B cell (primary cell): ENCODE data around the gene ATP2A1. TPM values are rescaled to one million over a fixed set of nuclear protein-coding genes. Genes with fewer than 3 reads are reported as not detected.

Source experiments
- ATAC-seq: fragments of 200-7000 bp; cut with Tn5 transposase; one replicate; pipeline ENCODE4 v1.10.0; 2021; ENCODE audit warnings: low read depth, mild to moderate bottlenecking, moderate number of reproducible peaks, moderate library complexity
- CTCF ChIA-PET: fragments of 350-600 bp; sonication (Branson Sonifier 250); formaldehyde crosslinking; loops from one replicate; lab custom pipeline; 2021; ENCODE audit warnings: antibody characterized with exemption, inconsistent platforms; lab: Charles Lee
- POLR2A ChIA-PET: fragments of 350-600 bp; sonication (Branson Sonifier 250); formaldehyde crosslinking; loops from one replicate; lab custom pipeline; 2021; ENCODE audit warnings: antibody characterized with exemption; lab: Charles Lee
- DNase-seq: peaks from one replicate; pipeline ENCODE4 v3.0.0; 2013
- H2AFZ ChIP-seq: 2 replicates; pipeline ENCODE4 v1.6.1; 2012; ENCODE audit warnings: mild to moderate bottlenecking, low read depth, low read length; ENCODE audit not compliant: insufficient read depth, poor library complexity, severe bottlenecking
- H3K27ac ChIP-seq, 2 donors: 1 replicate in 1 of 2; 2 replicates in 1 of 2; pipeline ENCODE4 v1.5.1; 2012 to 2013; ENCODE audit warnings: low read length in 2 of 2, mild to moderate bottlenecking in 2 of 2, moderate library complexity in 1 of 2
- H3K27me3 ChIP-seq, 4 experiments: fragments of 200-600 bp in 1 of 4; sonication (generic) in 1 of 4; replicated peaks in 1 of 4; 1 replicate in 2 of 4; 2 replicates in 2 of 4; pipeline versions ENCODE4 v1.6.1 to v1.7.0; 2013 to 2016; ENCODE audit warnings: low read length in 3 of 4, mild to moderate bottlenecking in 2 of 4, mixed read lengths in 1 of 4, moderate library complexity in 1 of 4; ENCODE audit not compliant: insufficient read depth in 4 of 4, control insufficient read depth in 3 of 4; ENCODE audit errors: control extremely low read depth in 1 of 4
- H3K36me3 ChIP-seq, 2 experiments: replicated peaks in 1 of 2; 1 replicate in 1 of 2; 2 replicates in 1 of 2; pipeline versions ENCODE4 v1.6.1 to v1.7.1; 2013; ENCODE audit warnings: low read length in 1 of 2; ENCODE audit not compliant: insufficient read depth in 2 of 2, control insufficient read depth in 1 of 2; ENCODE audit errors: control extremely low read depth in 1 of 2, extremely low read depth in 1 of 2
- H3K4me1 ChIP-seq, 2 donors: fragments of 200-600 bp in 1 of 2; sonication (generic) in 1 of 2; 1 replicate in 1 of 2; 2 replicates in 1 of 2; pipeline versions ENCODE4 v1.5.1 to v1.6.1; 2013 to 2017; ENCODE audit warnings: low read length in 2 of 2; ENCODE audit not compliant: control insufficient read depth in 2 of 2, insufficient read depth in 2 of 2
- H3K4me2 ChIP-seq: replicated peaks from 2 replicates; pipeline ENCODE3; 2012; ENCODE audit warnings: mild to moderate bottlenecking, low read depth, low read length; ENCODE audit not compliant: poor library complexity, severe bottlenecking
- H3K4me3 ChIP-seq, 5 experiments: fragments of 200-600 bp in 1 of 5; sonication (generic) in 1 of 5; 1 replicate in 3 of 5; 2 replicates in 2 of 5; pipeline versions ENCODE4 v1.5.1 to v1.7.0; 2011 to 2016; ENCODE audit warnings: low read length in 4 of 5, mild to moderate bottlenecking in 4 of 5, low read depth in 2 of 5, control low read depth in 1 of 5, moderate library complexity in 1 of 5; ENCODE audit not compliant: insufficient read depth in 1 of 5; ENCODE audit errors: control extremely low read depth in 1 of 5, extremely low read depth in 1 of 5
- H3K79me2 ChIP-seq: fragments of 200-600 bp; sonication (generic); one replicate; pipeline ENCODE4 v1.6.0; 2016; ENCODE audit warnings: low read length; ENCODE audit not compliant: control insufficient read depth, insufficient read depth
- H3K9ac ChIP-seq: fragments of 200-600 bp; sonication (generic); 2 replicates; pipeline ENCODE4 v1.6.1; 2017; ENCODE audit warnings: mild to moderate bottlenecking, low read length, moderate library complexity
- H3K9me3 ChIP-seq, 3 donors: one replicate each; pipeline versions ENCODE4 v1.6.1 to v1.7.1; 2013; ENCODE audit warnings: low read length in 2 of 3; ENCODE audit not compliant: control insufficient read depth in 2 of 3, insufficient read depth in 1 of 3; ENCODE audit errors: control extremely low read depth in 1 of 3
- H4K20me1 ChIP-seq: 2 replicates; pipeline ENCODE4 v1.6.0; 2012; ENCODE audit warnings: mild to moderate bottlenecking, low read length; ENCODE audit not compliant: insufficient read depth, control insufficient read depth, poor library complexity, severe bottlenecking
- H3K27ac Mint-ChIP-seq: one replicate; pipeline ENCODE4 v1.8.0; 2021; ENCODE audit warnings: mixed read lengths
- H3K27me3 Mint-ChIP-seq: one replicate; pipeline ENCODE4 v1.8.0; 2021; ENCODE audit warnings: mixed read lengths
- H3K4me1 Mint-ChIP-seq: one replicate; pipeline ENCODE4 v1.8.0; 2021; ENCODE audit warnings: mixed read lengths
- H3K4me3 Mint-ChIP-seq: one replicate; pipeline ENCODE4 v1.8.0; 2021; ENCODE audit warnings: mixed read lengths
- H3K9me3 Mint-ChIP-seq: one replicate; pipeline ENCODE4 v1.8.0; 2022; ENCODE audit warnings: mixed read lengths; ENCODE audit not compliant: insufficient read depth
- EZH2 ChIP-seq: IDR thresholded peaks from 2 replicates; pipeline ENCODE4 v1.6.1; 2012; ENCODE audit warnings: borderline replicate concordance, low read depth, mild to moderate bottlenecking, moderate library complexity, low read length; ENCODE audit not compliant: insufficient read depth, poor library complexity, severe bottlenecking
- WGBS: methylation state at CpG from one replicate; pipeline ENCODE4 v1.1.5; 2013; ENCODE audit warnings: missing lambda C conversion rate; ENCODE audit not compliant: insufficient coverage; 5-methylcytosine and 5-hydroxymethylcytosine counted together
- intact Hi-C: fragments of 100-400 bp; cut with micrococcal nuclease; formaldehyde crosslinking; loops from one replicate; pipeline ENCODE4 v1.10.0; 2022
- polyA plus RNA-seq: library from polyadenylated mRNA; depleted of rRNA; stranded (reverse); fragments of >200 nt; gene quantifications from 2 replicates; pipeline ENCODE4 v1.2.3, GENCODE V29; 2012
- small RNA-seq: library from RNA; depleted of rRNA; stranded (forward); fragments of <200 nt; gene quantifications from one replicate; pipeline ENCODE3, GENCODE V24; 2012; ENCODE audit warnings: low replicate concordance, low read depth; ENCODE audit not compliant: insufficient read length
- total RNA-seq, 2 donors: library from RNA; stranded (reverse); fragments of 120-200 nt in 1 of 2; gene quantifications; 1 replicate in 1 of 2; 2 replicates in 1 of 2; pipeline versions ENCODE4 v1.2.3 to v1.2.4, GENCODE V29; 2013 to 2022
- TF ChIP-seq, protein P1 (sequence below): fragments of 200-600 bp; IDR thresholded peaks from one replicate; pipeline ENCODE4 v1.8.0; 2022; ENCODE audit warnings: antibody characterized with exemption, mild to moderate bottlenecking

ATP2A1 gene
- total and polyA plus RNA-seq, 2 donors (not counting 1 experiment from before 2014, with no cell fraction given), result 0.31 to 0.84 TPM

DNA sequence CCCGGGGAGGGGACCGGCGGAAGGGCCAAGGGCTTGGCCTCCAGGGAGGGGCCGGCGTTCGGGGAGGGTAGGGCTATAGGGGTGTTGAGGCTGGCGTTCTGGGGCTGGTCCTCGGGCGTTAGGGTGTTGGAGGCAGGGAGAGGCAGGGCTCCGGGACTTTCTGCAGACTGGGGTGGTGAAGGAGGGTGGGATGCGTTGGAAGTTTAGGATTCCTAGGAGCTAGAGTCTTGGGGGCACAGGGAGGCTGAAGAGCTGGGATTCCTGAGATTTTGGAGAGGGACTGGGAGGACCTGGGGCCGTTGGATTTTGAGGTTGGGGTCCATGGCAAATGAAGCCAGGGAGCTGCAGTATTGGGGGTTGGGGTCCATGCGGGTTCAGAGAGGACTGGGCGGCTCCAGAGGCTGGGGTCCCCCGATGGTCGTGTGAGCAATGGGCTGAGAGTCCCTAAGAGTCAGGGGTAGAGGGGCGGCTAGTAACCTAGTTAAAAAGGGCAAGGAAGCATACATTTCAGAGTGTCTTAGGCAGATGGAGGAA is 73.2 kb downstream of the ATP2A1 start:
- peak overlapping the region; percentile 97 for H2AFZ ChIP-seq
- Mint-ChIP-seq H3K4me3 (peak overlapping the region; percentile 90), H3K4me1 (peaks cover 28% of the 10 kb centered on the region), H3K27ac (peak overlapping the region; percentile 56), H3K9me3 (no peaks in the 10 kb centered on the region), H3K27me3 (no peaks in the 10 kb centered on the region)
- H3K27me3 ChIP-seq, result no peaks in the 10 kb centered on the region
- H3K4me3 ChIP-seq, result peak overlapping the region in 4 of 5 experiments; percentile 74 to 90 (median 84)
- no peaks in the 10 kb centered on the region for H3K9me3 ChIP-seq
- peak overlapping the region; percentile 93 for H3K4me2 ChIP-seq
- intact Hi-C loops, result no loop called here
- ChIA-PET CTCF (interaction anchor here (0.6 to 1.5 kb wide), 2 partner anchors 90 to 1661 kb away, joined by 4 to 8 read pairs; no protein-coding TSS in a partner anchor), POLR2A (interaction anchor here (0.5 to 1.4 kb wide), 3 partner anchors 105 to 459 kb away, joined by 6 to 9 read pairs (median 8); partner anchors contain the start of genes ATXN2L, CLN3 and TUFM)
- H3K36me3 ChIP-seq, result peaks cover 0 to 26% of the 10 kb centered on the region in 2 experiments
- H3K9ac ChIP-seq, result peak overlapping the region; percentile 78
- H3K4me1 ChIP-seq, result peaks cover 8 to 19% of the 10 kb centered on the region in 2 donors
- ATAC-seq (no peak), DNase-seq (no peak)
- TF ChIP-seq, protein P1, sequence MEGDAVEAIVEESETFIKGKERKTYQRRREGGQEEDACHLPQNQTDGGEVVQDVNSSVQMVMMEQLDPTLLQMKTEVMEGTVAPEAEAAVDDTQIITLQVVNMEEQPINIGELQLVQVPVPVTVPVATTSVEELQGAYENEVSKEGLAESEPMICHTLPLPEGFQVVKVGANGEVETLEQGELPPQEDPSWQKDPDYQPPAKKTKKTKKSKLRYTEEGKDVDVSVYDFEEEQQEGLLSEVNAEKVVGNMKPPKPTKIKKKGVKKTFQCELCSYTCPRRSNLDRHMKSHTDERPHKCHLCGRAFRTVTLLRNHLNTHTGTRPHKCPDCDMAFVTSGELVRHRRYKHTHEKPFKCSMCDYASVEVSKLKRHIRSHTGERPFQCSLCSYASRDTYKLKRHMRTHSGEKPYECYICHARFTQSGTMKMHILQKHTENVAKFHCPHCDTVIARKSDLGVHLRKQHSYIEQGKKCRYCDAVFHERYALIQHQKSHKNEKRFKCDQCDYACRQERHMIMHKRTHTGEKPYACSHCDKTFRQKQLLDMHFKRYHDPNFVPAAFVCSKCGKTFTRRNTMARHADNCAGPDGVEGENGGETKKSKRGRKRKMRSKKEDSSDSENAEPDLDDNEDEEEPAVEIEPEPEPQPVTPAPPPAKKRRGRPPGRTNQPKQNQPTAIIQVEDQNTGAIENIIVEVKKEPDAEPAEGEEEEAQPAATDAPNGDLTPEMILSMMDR, result no peak
- no peak for TF ChIP-seq EZH2
- 4% methylated on average over 17 of the region's 17 CpGs for WGBS
- H4K20me1 ChIP-seq, result peaks cover 19% of the 10 kb centered on the region
- peaks cover 50% of the 10 kb centered on the region for H3K79me2 ChIP-seq
- peak overlapping the region in 1 of 2 donors; percentile 79 for H3K27ac ChIP-seq

Small RNAs within 50 kb of the gene (small RNA-seq; reads per million reads assigned to genes)
- not detected for gene RF00416

Other genes starting within 250 kb of the ATP2A1 start
- 0.44 and 1.1 TPM in 2 replicates for gene NPIPB8, start 240.4 kb upstream of the ATP2A1 start, total RNA-seq
- 0.04 and 0.22 TPM in 2 replicates for gene NPIPB8, start 240.4 kb upstream of the ATP2A1 start, polyA plus RNA-seq
- 353 and 372 TPM in 2 replicates for gene EIF3C, start 167.0 kb upstream of the ATP2A1 start, total RNA-seq
- gene EIF3C, start 167.0 kb upstream of the ATP2A1 start, polyA plus RNA-seq, result 97.8 and 126 TPM in 2 replicates
- gene NPIPB9, start 126.7 kb upstream of the ATP2A1 start, total RNA-seq, result 12.6 and 13.4 TPM in 2 replicates
- gene NPIPB9, start 126.7 kb upstream of the ATP2A1 start, polyA plus RNA-seq, result 1.3 and 3.4 TPM in 2 replicates
- gene ATXN2L, start 55.5 kb upstream of the ATP2A1 start, total RNA-seq, result 274 and 289 TPM in 2 replicates
- gene ATXN2L, start 55.5 kb upstream of the ATP2A1 start, polyA plus RNA-seq, result 134 and 157 TPM in 2 replicates
- 129 and 143 TPM in 2 replicates for gene TUFM, start 32.1 kb upstream of the ATP2A1 start, total RNA-seq
- 126 and 160 TPM in 2 replicates for gene TUFM, start 32.1 kb upstream of the ATP2A1 start, polyA plus RNA-seq
- gene SH2B1, start 14.6 kb upstream of the ATP2A1 start, total RNA-seq, result 118 and 120 TPM in 2 replicates
- 94.2 and 118 TPM in 2 replicates for gene SH2B1, start 14.6 kb upstream of the ATP2A1 start, polyA plus RNA-seq
- 132 and 136 TPM in 2 replicates for gene RABEP2, start 46.8 kb downstream of the ATP2A1 start, total RNA-seq
- 178 and 226 TPM in 2 replicates for gene RABEP2, start 46.8 kb downstream of the ATP2A1 start, polyA plus RNA-seq
- gene CD19, start 53.5 kb downstream of the ATP2A1 start, total RNA-seq, result 303 and 306 TPM in 2 replicates
- gene CD19, start 53.5 kb downstream of the ATP2A1 start, polyA plus RNA-seq, result 478 and 548 TPM in 2 replicates
- gene NFATC2IP, start 72.4 kb downstream of the ATP2A1 start, total RNA-seq, result 102 TPM in 2 replicates
- 96.4 and 125 TPM in 2 replicates for gene NFATC2IP, start 72.4 kb downstream of the ATP2A1 start, polyA plus RNA-seq
- gene SPNS1, start 96.3 kb downstream of the ATP2A1 start, total RNA-seq, result 36.4 and 37.8 TPM in 2 replicates
- gene SPNS1, start 96.3 kb downstream of the ATP2A1 start, polyA plus RNA-seq, result 43.3 and 47.6 TPM in 2 replicates
- 10.6 and 11.5 TPM in 2 replicates for gene LAT, start 106.6 kb downstream of the ATP2A1 start, total RNA-seq
- 12.2 and 20.1 TPM in 2 replicates for gene LAT, start 106.6 kb downstream of the ATP2A1 start, polyA plus RNA-seq